A549 (cell line): ENCODE measurements around the gene TNFSF15. TPM values are rescaled to one million over a fixed set of nuclear protein-coding genes. Genes with fewer than 3 reads are reported as not detected.
A peak's percentile ranks its signal among the peaks of the same experiment; 100 is the strongest.

Experiments
- ATAC-seq, 2 experiments: fragments of 200-7000 bp in 1 of 2; fragments of >200 bp in 1 of 2; cut with Nextera tagmentation in 1 of 2; cut with Tn5 transposase in 1 of 2; 3 replicates each; pipeline versions ENCODE4 v1.8.0 to v1.9.1; 2018 to 2020; ENCODE audit warnings: mild to moderate bottlenecking in 1 of 2, moderate library complexity in 1 of 2
- CTCF ChIA-PET: fragments of 300-600 bp; sonication (Branson Sonifier 250); formaldehyde crosslinking; extraction: SDS; loops from one replicate; lab custom pipeline; 2021; ENCODE audit warnings: antibody characterized with exemption, inconsistent platforms; lab: Yijun Ruan, JAX
- POLR2A ChIA-PET: fragments of 350-600 bp; formaldehyde crosslinking; extraction: SDS; loops from one replicate; lab custom pipeline; 2021; ENCODE audit warnings: antibody characterized with exemption, inconsistent platforms; lab: Yijun Ruan, JAX
- DNase-seq, 2 experiments: peaks; one replicate each; pipeline versions ENCODE4 v3.0.0 to v3.0.0-alpha.2; 2011 to 2016; ENCODE audit warnings: low read depth in 1 of 2, low spot score in 1 of 2
- FAIRE-seq: peaks from 2 replicates; lab custom pipeline; 2011; peaks lifted over from hg19 to GRCh38; lab: Jason Lieb, UNC
- H3K27ac ChIP-seq, 2 experiments: fragments of >200 bp; sonication (Bioruptor Twin); formaldehyde crosslinking; 3 replicates each; pipeline ENCODE4 v1.5.1; 2016 to 2017
- H3K4me1 ChIP-seq: fragments of >200 bp; sonication (Bioruptor Twin); formaldehyde crosslinking; 3 replicates; pipeline ENCODE4 v1.6.1; 2016
- H3K4me2 ChIP-seq: fragments of >200 bp; sonication (Bioruptor Twin); formaldehyde crosslinking; 3 replicates; pipeline ENCODE4 v1.6.1; 2016
- H3K4me3 ChIP-seq: fragments of >200 bp; sonication (Bioruptor Twin); formaldehyde crosslinking; 3 replicates; pipeline ENCODE4 v1.5.1; 2016
- H3K9me3 ChIP-seq: fragments of >200 bp; sonication (Bioruptor Twin); formaldehyde crosslinking; 3 replicates; pipeline ENCODE4 v1.6.1; 2016
- BHLHE40 ChIP-seq: IDR thresholded peaks from 2 replicates; pipeline ENCODE4 v1.6.1; 2012; ENCODE audit warnings: low read depth, low read length, inconsistent platforms
- CEBPB ChIP-seq, 2 experiments: fragments of >200 bp in 1 of 2; sonication (Bioruptor Twin) in 1 of 2; formaldehyde crosslinking in 1 of 2; IDR thresholded peaks; 2 replicates each; pipeline ENCODE4 v1.6.1; 2012 to 2016
- CHD2 ChIP-seq: fragments of 150-350 bp; IDR thresholded peaks from 2 replicates; pipeline ENCODE4 v1.6.1; 2014; ENCODE audit warnings: low read length; ENCODE audit not compliant: partially characterized antibody
- CHD4 ChIP-seq: fragments of 200-600 bp; sonication (generic); IDR thresholded peaks from 2 replicates; pipeline ENCODE4 v1.6.1; 2016; ENCODE audit warnings: antibody characterized with exemption, mild to moderate bottlenecking, borderline replicate concordance
- CTCF ChIP-seq: fragments of >200 bp; sonication (Bioruptor Twin); formaldehyde crosslinking; IDR thresholded peaks from 3 replicates; pipeline ENCODE4 v1.5.1; 2016
- E2F6 ChIP-seq: IDR thresholded peaks from 2 replicates; pipeline ENCODE4 v1.6.1; 2012; ENCODE audit warnings: low read depth, borderline replicate concordance
- EHF ChIP-seq: fragments of 250-450 bp; sonication (Bioruptor Pico); IDR thresholded peaks from 2 replicates; pipeline ENCODE4 v1.5.0; 2020; ENCODE audit warnings: mild to moderate bottlenecking
- EHMT2 ChIP-seq: fragments of 200-600 bp; sonication (generic); IDR thresholded peaks from 2 replicates; pipeline ENCODE4 v1.6.1; 2016; ENCODE audit warnings: antibody characterized with exemption, low read depth, mild to moderate bottlenecking, moderate library complexity
- ELK1 ChIP-seq: fragments of 150-350 bp; IDR thresholded peaks from 2 replicates; pipeline ENCODE4 v1.6.1; 2014; ENCODE audit warnings: low read depth, mild to moderate bottlenecking, low read length
- EP300 ChIP-seq, 2 experiments: fragments of >200 bp; sonication (Bioruptor Twin); formaldehyde crosslinking; IDR thresholded peaks; 2 replicates in 1 of 2; 3 replicates in 1 of 2; pipeline ENCODE4 v1.6.1; 2016 to 2017
- FOSL2 ChIP-seq, 2 experiments: fragments of 450-650 bp in 1 of 2; fragments of >200 bp in 1 of 2; sonication (Bioruptor Twin) in 1 of 2; formaldehyde crosslinking; IDR thresholded peaks; 2 replicates each; pipeline versions ENCODE4 v1.5.0 to v1.6.1; 2016 to 2020; ENCODE audit warnings: mild to moderate bottlenecking in 1 of 2, moderate library complexity in 1 of 2
- FOXS1 ChIP-seq: fragments of 250-450 bp; sonication (Bioruptor Pico); IDR thresholded peaks from 2 replicates; pipeline ENCODE4 v1.5.0; 2020; ENCODE audit warnings: mild to moderate bottlenecking, moderate library complexity
- GATA3 ChIP-seq: IDR thresholded peaks from 2 replicates; pipeline ENCODE4 v1.6.1; 2012; ENCODE audit warnings: borderline replicate concordance
- HDAC2 ChIP-seq: fragments of 200-600 bp; sonication (generic); IDR thresholded peaks from 2 replicates; pipeline ENCODE4 v1.6.1; 2016
- HES2 ChIP-seq: fragments of >200 bp; sonication (Bioruptor Twin); formaldehyde crosslinking; IDR thresholded peaks from 2 replicates; pipeline ENCODE4 v1.6.1; 2016
- HMGXB4 ChIP-seq: fragments of 250-450 bp; sonication (Bioruptor Pico); IDR thresholded peaks from 2 replicates; pipeline ENCODE4 v1.5.0; 2021; ENCODE audit warnings: mild to moderate bottlenecking, moderate library complexity, borderline replicate concordance
- HOXB13 ChIP-seq: fragments of 250-450 bp; sonication (Bioruptor Pico); IDR thresholded peaks from 2 replicates; pipeline ENCODE4 v1.5.0; 2020; ENCODE audit warnings: low read depth, mild to moderate bottlenecking, moderate library complexity
- JUN ChIP-seq, 2 experiments: fragments of >200 bp; sonication (Bioruptor Twin); formaldehyde crosslinking; IDR thresholded peaks; 2 replicates in 1 of 2; 3 replicates in 1 of 2; pipeline ENCODE4 v1.6.1; 2016 to 2017
- JUNB ChIP-seq: fragments of >200 bp; sonication (Bioruptor Twin); formaldehyde crosslinking; IDR thresholded peaks from 2 replicates; pipeline ENCODE4 v1.6.1; 2016
- KDM1A ChIP-seq: fragments of 200-600 bp; sonication (generic); IDR thresholded peaks from 2 replicates; pipeline ENCODE4 v1.6.1; 2016; ENCODE audit warnings: low read depth, mild to moderate bottlenecking
- MAX ChIP-seq: IDR thresholded peaks from 2 replicates; pipeline ENCODE4 v1.6.1; 2012
- POLR2AphosphoS2 ChIP-seq: conservative IDR thresholded peaks from 2 replicates; pipeline ENCODE4 v1.6.1; 2012; ENCODE audit warnings: low read length, improper control_type of control experiment, inconsistent platforms
- RAD21 ChIP-seq, 2 experiments: fragments of >200 bp in 1 of 2; sonication (Bioruptor Twin) in 1 of 2; formaldehyde crosslinking in 1 of 2; IDR thresholded peaks in 1 of 2; conservative IDR thresholded peaks in 1 of 2; 2 replicates in 1 of 2; 3 replicates in 1 of 2; pipeline ENCODE4 v1.6.1; 2012 to 2018; ENCODE audit warnings: inconsistent platforms in 1 of 2
- RARB ChIP-seq: fragments of 250-450 bp; sonication (Bioruptor Pico); IDR thresholded peaks from 2 replicates; pipeline ENCODE4 v1.8.0; 2021; ENCODE audit warnings: mild to moderate bottlenecking, moderate library complexity
- RCOR1 ChIP-seq: fragments of 150-350 bp; IDR thresholded peaks from 2 replicates; pipeline ENCODE4 v1.6.1; 2014; ENCODE audit warnings: antibody characterized with exemption, low read length, low read depth
- RFX5 ChIP-seq: fragments of 450-650 bp; IDR thresholded peaks from 2 replicates; pipeline ENCODE4 v1.7.1; 2014; ENCODE audit warnings: antibody characterized with exemption, mild to moderate bottlenecking, moderate library complexity
- RNF2 ChIP-seq: fragments of 200-600 bp; sonication (generic); IDR thresholded peaks from 2 replicates; pipeline ENCODE4 v1.6.1; 2016; ENCODE audit warnings: low read depth, mild to moderate bottlenecking, antibody characterized with exemption, moderate library complexity, borderline replicate concordance
- SREBF2 ChIP-seq: fragments of 450-650 bp; IDR thresholded peaks from 2 replicates; pipeline ENCODE4 v1.6.1; 2014; ENCODE audit warnings: mild to moderate bottlenecking, moderate library complexity
- USF2 ChIP-seq: fragments of 450-650 bp; IDR thresholded peaks from 2 replicates; pipeline ENCODE4 v1.6.1; 2014; ENCODE audit warnings: antibody characterized with exemption
- ZC3H11A ChIP-seq: fragments of 450-650 bp; IDR thresholded peaks from 2 replicates; pipeline ENCODE4 v1.6.1; 2014; ENCODE audit warnings: antibody characterized with exemption, mild to moderate bottlenecking
- ZFP36 ChIP-seq: fragments of 450-650 bp; IDR thresholded peaks from 2 replicates; pipeline ENCODE4 v1.6.1; 2014; ENCODE audit warnings: borderline replicate concordance; ENCODE audit not compliant: partially characterized antibody
- WGBS: methylation state at CpG from one replicate; pipeline ENCODE4 v1.1.6; 2017; ENCODE audit errors: missing lambda C conversion rate; 5-methylcytosine and 5-hydroxymethylcytosine counted together
- polyA plus RNA-seq, 4 experiments: library from polyadenylated mRNA; depleted of rRNA in 3 of 4; stranded (reverse); fragments of >200 nt; fragmentation: RNase III in 1 of 4; extraction: RNeasy Plus Mini Kit Qiagen cat#74134 plus additional on column Dnase treatment in 1 of 4; gene quantifications; 2 replicates in 3 of 4; 3 replicates in 1 of 4; pipeline ENCODE4 v1.2.3, GENCODE V29; 2011 to 2017

Gene TNFSF15
- polyA plus RNA-seq, 2 of the 4 experiments (the other 2 are of a cell fraction): 2.8 to 5.6 TPM

- TF ChIP-seq MAX (peak; percentile 76), RNF2 (no peak), BHLHE40 (no peak), EP300 (IDR thresholded peaks at IDR 0.05) (no peak), EHMT2 (no peak), EHF (CRISPR knock-in tag) (no peak), ELK1 (no peak), JUN (IDR thresholded peaks at IDR 0.05) (no peak), HES2 (no peak), FOXS1 (CRISPR knock-in tag) (no peak), CHD2 (no peak), ZFP36 (no peak), USF2 (no peak), POLR2AphosphoS2 (no peak), RAD21 (conservative IDR thresholded peaks at IDR 0.05 in 1 of 2, IDR thresholded peaks at IDR 0.05 in 1 of 2) (peak; percentile 98 to 99), FOSL2 (IDR thresholded peaks at IDR 0.05) (no peak), FOSL2 (CRISPR knock-in tag; IDR thresholded peaks at IDR 0.05) (peak; percentile 46), CEBPB (IDR thresholded peaks at IDR 0.05) (no peak), RCOR1 (no peak), KDM1A (no peak), ZC3H11A (no peak), E2F6 (no peak)
Measured at GRCh38 chr9:114738581-114739316, 67.1 kb downstream of the TNFSF15 start (continued).

GRCh38 chr9:114737847-114738246, 68.0 kb downstream of the TNFSF15 start:
- 91% methylated on average over 4 of the region's 4 CpGs for WGBS
- Histone ChIP-seq H3K9me3 (no peaks in the 10 kb centered on the region), H3K27ac (0 out of 6 replicates have a peak overlapping the region, but pooled peaks of 1 of the 2 experiments have one; percentile 2), H3K4me3 (no peak overlapping the region), H3K4me1 (peaks cover 26% of the 10 kb centered on the region), H3K4me2 (no peak overlapping the region)
- FAIRE-seq (no peak), DNase-seq (no peak), ATAC-seq (no peak)
- POLR2A ChIA-PET: no interaction called here
- CTCF ChIA-PET: interaction anchor here (0.6 to 10.2 kb wide), 28 partner anchors 13 to 786 kb away, joined by 3 to 243 read pairs (median 4); partner anchors contain the start of genes TEX48 and TEX53
- no peak for TF ChIP-seq JUNB
- no peak for TF ChIP-seq KDM1A
- no peak for TF ChIP-seq SREBF2
- TF ChIP-seq RAD21 (conservative IDR thresholded peaks at IDR 0.05 in 1 of 2, IDR thresholded peaks at IDR 0.05 in 1 of 2): no peak
- no peak for TF ChIP-seq CEBPB (IDR thresholded peaks at IDR 0.05)
- no peak for TF ChIP-seq GATA3
- TF ChIP-seq RARB (CRISPR knock-in tag): no peak
- TF ChIP-seq CHD4: no peak
- no peak for TF ChIP-seq BHLHE40
- no peak for TF ChIP-seq USF2
- no peak for TF ChIP-seq EHMT2
- TF ChIP-seq CTCF: no peak
- no peak for TF ChIP-seq FOXS1 (CRISPR knock-in tag)
- TF ChIP-seq HOXB13 (CRISPR knock-in tag): no peak
- no peak for TF ChIP-seq RFX5
- no peak for TF ChIP-seq HMGXB4 (CRISPR knock-in tag)
- TF ChIP-seq HDAC2: no peak
